Transverse colon (tissue), 3 donors: ENCODE results near the gene BCOR.

Experiments
- EP300 ChIP-seq: sonication (generic); formaldehyde crosslinking; IDR thresholded peaks from one replicate; pipeline ENCODE4 v1.6.1; 2017; ENCODE audit warnings: antibody characterized with exemption, low read depth
- POLR2A ChIP-seq: fragments of 450-650 bp; IDR thresholded peaks from one replicate; pipeline ENCODE4 v1.6.1; 2016; ENCODE audit warnings: antibody characterized with exemption, mild to moderate bottlenecking, moderate library complexity
- TF ChIP-seq, protein P1 (sequence below), 5 experiments: fragments of 200-600 bp in 3 of 5; fragments of 450-650 bp in 2 of 5; sonication (generic) in 3 of 5; IDR thresholded peaks; 1 replicate in 2 of 5; 2 replicates in 3 of 5; pipeline ENCODE4 v1.5.1; 2016 to 2017; ENCODE audit warnings: antibody characterized with exemption in 5 of 5, inconsistent platforms in 3 of 5, mild to moderate bottlenecking in 2 of 5, moderate library complexity in 1 of 5

DNA sequence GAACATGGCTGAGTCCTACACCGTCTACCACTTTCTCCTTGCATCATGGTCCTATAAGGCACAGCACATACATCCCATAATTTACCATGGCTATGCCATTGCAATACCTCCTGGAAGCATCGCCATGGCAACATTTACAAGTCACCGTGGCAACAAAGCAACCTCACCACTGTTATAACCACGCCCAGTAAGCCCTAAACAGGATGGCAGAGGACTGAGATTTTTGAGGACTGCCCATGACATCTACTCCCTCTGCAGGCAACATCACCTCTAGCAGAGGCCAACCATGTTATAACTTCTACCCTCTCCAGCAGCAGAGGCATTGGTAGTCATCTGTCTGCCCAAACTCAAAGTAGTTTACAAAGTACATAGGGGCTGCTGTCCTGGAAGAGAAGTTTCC lies 29.7 kb downstream of the BCOR start:
- no peak for TF ChIP-seq POLR2A
- TF ChIP-seq EP300 = no peak
- TF ChIP-seq, protein P1, sequence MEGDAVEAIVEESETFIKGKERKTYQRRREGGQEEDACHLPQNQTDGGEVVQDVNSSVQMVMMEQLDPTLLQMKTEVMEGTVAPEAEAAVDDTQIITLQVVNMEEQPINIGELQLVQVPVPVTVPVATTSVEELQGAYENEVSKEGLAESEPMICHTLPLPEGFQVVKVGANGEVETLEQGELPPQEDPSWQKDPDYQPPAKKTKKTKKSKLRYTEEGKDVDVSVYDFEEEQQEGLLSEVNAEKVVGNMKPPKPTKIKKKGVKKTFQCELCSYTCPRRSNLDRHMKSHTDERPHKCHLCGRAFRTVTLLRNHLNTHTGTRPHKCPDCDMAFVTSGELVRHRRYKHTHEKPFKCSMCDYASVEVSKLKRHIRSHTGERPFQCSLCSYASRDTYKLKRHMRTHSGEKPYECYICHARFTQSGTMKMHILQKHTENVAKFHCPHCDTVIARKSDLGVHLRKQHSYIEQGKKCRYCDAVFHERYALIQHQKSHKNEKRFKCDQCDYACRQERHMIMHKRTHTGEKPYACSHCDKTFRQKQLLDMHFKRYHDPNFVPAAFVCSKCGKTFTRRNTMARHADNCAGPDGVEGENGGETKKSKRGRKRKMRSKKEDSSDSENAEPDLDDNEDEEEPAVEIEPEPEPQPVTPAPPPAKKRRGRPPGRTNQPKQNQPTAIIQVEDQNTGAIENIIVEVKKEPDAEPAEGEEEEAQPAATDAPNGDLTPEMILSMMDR (IDR thresholded peaks at IDR 0.05) = no peak
